AG04449 (cell line): ENCODE measurements around the gene ASF1B.

Experiments used
- CTCF ChIA-PET: fragments of 350-600 bp; formaldehyde crosslinking; extraction: SDS; loops from one replicate; lab custom pipeline; 2021; ENCODE audit warnings: antibody characterized with exemption; lab: Yijun Ruan, JAX
- POLR2A ChIA-PET: fragments of 400-600, 350-600 bp; formaldehyde crosslinking; extraction: SDS; loops from one replicate; lab custom pipeline; 2020; ENCODE audit warnings: antibody characterized with exemption, inconsistent platforms; lab: Yijun Ruan, JAX
- DNase-seq: peaks from one replicate; pipeline ENCODE4 v3.0.0-alpha.2; 2010; ENCODE audit warnings: low read depth, low spot score
- H3K4me3 ChIP-seq: 2 replicates; pipeline ENCODE4 v1.5.1; 2011; ENCODE audit warnings: low read depth, mild to moderate bottlenecking, control low read depth, low read length
- TF ChIP-seq, protein P1 (sequence below): IDR thresholded peaks from one replicate; pipeline ENCODE4 v1.5.1; 2011; ENCODE audit warnings: mild to moderate bottlenecking, moderate library complexity, low read length, control low read depth, inconsistent platforms; ENCODE audit not compliant: insufficient read depth; ENCODE audit errors: missing control alignments

The ASF1B gene

GRCh38 chr19:14073261-14073924, 63.0 kb downstream of the ASF1B start:
- POLR2A ChIA-PET, result no interaction called here
- CTCF ChIA-PET, result interaction anchor here (0.6 to 7.2 kb wide), 39 partner anchors 9 to 205 kb away, joined by 3 to 117 read pairs (median 4); partner anchors contain the start of genes ASF1B, IL27RA, NANOS3 and PALM3
- no peak for DNase-seq

DNA sequence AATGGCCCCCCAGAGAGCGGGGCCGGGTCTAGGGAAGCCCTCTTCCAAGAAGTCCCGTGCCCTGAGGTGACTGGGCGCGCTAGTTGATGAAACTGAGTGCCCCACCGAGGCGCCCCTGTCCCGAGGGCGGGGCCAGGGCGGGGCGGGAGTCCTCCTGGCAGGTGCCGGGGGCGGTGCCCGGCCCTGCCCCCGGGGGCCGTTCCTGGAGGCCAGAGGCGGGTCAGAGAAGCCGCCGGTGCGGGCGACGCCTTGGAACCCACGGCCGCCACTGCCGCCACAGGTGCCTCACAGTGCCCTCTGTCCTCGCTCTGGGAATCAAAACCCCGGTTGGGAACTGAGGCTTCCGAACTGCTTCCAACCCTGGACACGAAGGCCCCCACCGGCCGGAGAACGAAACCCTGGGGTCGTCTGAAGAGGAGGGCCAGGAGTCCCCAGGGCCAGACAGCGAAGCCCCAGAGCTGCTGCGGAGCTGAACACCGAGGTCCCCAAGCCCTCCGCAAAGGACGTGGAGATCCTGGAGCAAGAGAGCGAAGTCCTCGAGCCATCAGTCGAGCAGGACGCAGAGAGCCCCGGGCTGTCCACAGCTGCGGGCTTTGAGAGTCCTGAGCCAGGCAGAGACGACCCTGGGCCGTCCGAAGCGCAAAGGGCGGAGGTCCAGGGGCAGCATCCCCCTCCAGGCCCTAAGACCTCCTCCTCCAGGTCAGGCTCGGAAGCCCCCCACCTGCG, 63.7 kb downstream of the ASF1B start, which contains the start of gene MISP3:
MISP3 (plus strand) TSS at position 252 of the 726 bp plus-strand sequence. CDS start 524 bp downstream, outside the sequence.
- TF ChIP-seq, protein P1, sequence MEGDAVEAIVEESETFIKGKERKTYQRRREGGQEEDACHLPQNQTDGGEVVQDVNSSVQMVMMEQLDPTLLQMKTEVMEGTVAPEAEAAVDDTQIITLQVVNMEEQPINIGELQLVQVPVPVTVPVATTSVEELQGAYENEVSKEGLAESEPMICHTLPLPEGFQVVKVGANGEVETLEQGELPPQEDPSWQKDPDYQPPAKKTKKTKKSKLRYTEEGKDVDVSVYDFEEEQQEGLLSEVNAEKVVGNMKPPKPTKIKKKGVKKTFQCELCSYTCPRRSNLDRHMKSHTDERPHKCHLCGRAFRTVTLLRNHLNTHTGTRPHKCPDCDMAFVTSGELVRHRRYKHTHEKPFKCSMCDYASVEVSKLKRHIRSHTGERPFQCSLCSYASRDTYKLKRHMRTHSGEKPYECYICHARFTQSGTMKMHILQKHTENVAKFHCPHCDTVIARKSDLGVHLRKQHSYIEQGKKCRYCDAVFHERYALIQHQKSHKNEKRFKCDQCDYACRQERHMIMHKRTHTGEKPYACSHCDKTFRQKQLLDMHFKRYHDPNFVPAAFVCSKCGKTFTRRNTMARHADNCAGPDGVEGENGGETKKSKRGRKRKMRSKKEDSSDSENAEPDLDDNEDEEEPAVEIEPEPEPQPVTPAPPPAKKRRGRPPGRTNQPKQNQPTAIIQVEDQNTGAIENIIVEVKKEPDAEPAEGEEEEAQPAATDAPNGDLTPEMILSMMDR, result no peak
- H3K4me3 ChIP-seq, result peak within 1 kb of the TSS; percentile 68
- no peak for DNase-seq
- POLR2A ChIA-PET, result interaction anchor here (0.6 kb wide), 1 partner anchor 393 kb away, joined by 5 read pairs; no protein-coding TSS in a partner anchor
- CTCF ChIA-PET, result interaction anchor here (0.6 to 7.2 kb wide), 38 partner anchors 9 to 205 kb away, joined by 3 to 117 read pairs (median 4); partner anchors contain the start of genes ASF1B, IL27RA, NANOS3 and PALM3

More at GRCh38 chr19:14073261-14073924, 63.0 kb downstream of the ASF1B start:
- H3K4me3 ChIP-seq, result peak overlapping the region; percentile 68
- TF ChIP-seq, protein P1, result peak; percentile 29

DNA sequence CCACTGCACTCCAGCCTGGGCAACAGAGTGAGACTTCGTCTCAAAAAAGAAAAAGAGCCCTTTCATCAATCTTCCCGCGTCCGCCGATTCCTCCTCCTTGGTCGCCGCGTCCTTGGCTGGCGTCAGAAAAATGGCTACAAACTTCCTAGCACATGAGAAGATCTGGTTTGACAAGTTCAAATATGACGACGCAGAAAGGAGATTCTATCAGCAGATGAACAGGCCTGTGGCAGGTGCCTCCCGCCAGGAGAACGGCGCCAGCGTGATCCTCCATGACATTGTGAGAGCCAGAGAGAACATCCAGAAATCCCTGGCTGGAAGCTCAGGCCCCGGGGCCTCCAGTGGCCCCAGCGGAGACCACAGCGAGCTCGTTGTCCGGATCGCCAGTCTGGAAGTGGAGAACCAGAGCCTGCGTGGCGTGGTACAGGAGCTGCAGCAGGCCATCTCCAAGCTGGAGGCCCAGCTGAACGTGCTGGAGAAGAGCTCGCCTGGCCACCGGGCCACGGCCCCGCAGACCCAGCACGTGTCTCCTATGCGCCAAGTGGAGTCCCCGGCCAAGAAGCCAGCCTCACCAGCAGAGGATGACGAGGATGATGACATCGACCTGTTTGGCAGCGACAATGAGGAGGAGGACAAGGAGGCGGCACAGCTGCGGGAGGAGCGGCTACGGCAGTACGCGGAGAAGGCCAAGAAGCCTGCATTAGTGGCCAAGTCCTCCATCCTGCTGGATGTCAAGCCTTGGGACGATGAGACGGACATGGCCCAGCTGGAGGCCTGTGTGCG, 65.9 kb downstream of the ASF1B start:
- TF ChIP-seq, protein P1, result no peak
- POLR2A ChIA-PET, result no interaction called here
- CTCF ChIA-PET, result interaction anchor here (1.0 to 7.2 kb wide), 7 partner anchors 12 to 189 kb away, joined by 3 to 117 read pairs (median 15); partner anchors contain the start of genes PALM3 and PODNL1
- no peak overlapping the region for H3K4me3 ChIP-seq
- DNase-seq, result no peak
